ENCODE measurements around the gene TMEM205. TPM values are rescaled to one million over a fixed set of nuclear protein-coding genes. Genes with fewer than 3 reads are reported as not detected.
"Not testable (repeated sequence)": the region's sequence is repeated elsewhere in the genome, so short reads cannot be mapped to it uniquely, and the experiment has no call there.

The TMEM205 gene
- total RNA-seq, 1 donor from 2014 or later, result 70.6 TPM

DNA sequence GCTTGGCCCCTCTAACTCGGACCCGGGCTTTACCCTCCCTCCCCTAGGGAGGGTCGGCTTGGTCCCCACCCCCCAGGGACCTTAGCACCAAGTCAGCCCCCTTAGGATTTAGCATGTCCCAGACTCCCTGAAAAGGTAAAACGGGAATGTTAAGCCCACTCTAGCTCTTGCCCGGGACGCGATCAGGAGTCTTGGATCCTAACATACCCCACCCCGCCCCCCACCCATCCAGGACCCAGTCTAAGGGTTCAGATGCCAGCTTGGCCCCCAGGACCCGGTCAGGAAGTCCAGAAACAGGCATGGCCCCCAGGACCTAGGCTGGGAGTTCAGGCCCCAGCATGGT, 37.6 kb upstream of the TMEM205 start:
- Histone ChIP-seq H3K4me3 (ENCODE audit: low read depth, low read length) (peak overlapping the region; percentile 14), H3K27me3 (ENCODE audit: control insufficient read depth, insufficient read depth, low read length) (peaks cover 5% of the 10 kb centered on the region), H3K36me3 (ENCODE audit: control insufficient read depth, insufficient read depth, low read length) (no peaks in the 10 kb centered on the region)
- no peak for DNase-seq (ENCODE audit: low read depth)
- FAIRE-seq, result no peak
- TF ChIP-seq, protein P1, sequence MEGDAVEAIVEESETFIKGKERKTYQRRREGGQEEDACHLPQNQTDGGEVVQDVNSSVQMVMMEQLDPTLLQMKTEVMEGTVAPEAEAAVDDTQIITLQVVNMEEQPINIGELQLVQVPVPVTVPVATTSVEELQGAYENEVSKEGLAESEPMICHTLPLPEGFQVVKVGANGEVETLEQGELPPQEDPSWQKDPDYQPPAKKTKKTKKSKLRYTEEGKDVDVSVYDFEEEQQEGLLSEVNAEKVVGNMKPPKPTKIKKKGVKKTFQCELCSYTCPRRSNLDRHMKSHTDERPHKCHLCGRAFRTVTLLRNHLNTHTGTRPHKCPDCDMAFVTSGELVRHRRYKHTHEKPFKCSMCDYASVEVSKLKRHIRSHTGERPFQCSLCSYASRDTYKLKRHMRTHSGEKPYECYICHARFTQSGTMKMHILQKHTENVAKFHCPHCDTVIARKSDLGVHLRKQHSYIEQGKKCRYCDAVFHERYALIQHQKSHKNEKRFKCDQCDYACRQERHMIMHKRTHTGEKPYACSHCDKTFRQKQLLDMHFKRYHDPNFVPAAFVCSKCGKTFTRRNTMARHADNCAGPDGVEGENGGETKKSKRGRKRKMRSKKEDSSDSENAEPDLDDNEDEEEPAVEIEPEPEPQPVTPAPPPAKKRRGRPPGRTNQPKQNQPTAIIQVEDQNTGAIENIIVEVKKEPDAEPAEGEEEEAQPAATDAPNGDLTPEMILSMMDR (IDR thresholded peaks at IDR 0.05; ENCODE audit: insufficient read depth, low read length, severe bottlenecking), result no peak

GRCh38 chr19:11382898-11383705, 37.0 kb upstream of the TMEM205 start:
- TF ChIP-seq, protein P1 (IDR thresholded peaks at IDR 0.05; ENCODE audit: insufficient read depth, low read length, severe bottlenecking), result peak; percentile 85
- Histone ChIP-seq H3K27me3 (ENCODE audit: control insufficient read depth, insufficient read depth, low read length) (peaks cover 5% of the 10 kb centered on the region), H3K36me3 (ENCODE audit: control insufficient read depth, insufficient read depth, low read length) (no peaks in the 10 kb centered on the region), H3K4me3 (ENCODE audit: low read depth, low read length) (peak overlapping the region; percentile 27)
- DNase-seq (ENCODE audit: low read depth), result no peak
- FAIRE-seq, result no peak

DNA sequence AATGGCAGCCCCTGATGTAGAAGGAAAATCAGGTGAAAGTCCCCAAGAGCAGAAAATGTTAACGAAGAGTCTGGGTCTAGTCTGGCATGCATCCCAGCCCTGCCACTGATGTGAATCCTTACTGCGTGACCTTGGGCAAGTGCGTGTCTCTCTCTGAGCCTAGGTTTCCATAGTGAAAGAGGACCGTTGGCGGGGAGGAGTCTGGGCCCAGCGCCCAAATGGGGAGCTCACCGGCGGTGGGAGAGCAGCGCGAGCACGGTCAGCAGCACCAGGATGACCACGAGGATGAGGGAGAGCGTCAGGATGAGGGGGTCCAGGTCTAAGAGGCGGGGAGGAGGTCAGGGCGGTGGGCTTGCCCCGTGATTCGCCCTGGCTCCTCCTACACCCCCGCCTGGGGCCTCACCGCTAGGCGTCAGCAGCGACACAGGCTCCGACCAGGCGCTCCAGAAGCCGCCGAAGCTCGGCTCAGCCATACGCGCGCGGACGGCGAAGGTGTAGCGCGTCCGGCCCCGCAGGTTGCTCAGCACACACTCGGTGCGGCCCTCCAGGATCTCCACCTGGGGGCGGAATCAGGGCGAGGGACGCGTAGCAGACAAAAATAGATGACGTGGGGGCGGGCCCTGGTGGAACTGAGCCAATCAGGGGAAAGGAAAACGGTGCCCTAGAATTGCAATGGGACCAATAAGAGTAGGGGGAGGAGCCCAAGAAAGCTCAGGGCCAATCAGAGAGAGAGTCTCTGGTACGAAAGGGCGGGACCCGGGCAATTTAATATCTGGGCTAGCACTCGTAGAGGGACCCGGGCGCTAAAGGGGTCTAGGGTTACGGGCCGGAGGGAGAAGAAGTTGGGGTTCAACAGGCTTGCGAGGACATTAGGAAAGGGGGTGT, 34.8 kb upstream of the TMEM205 start:
- TF ChIP-seq, protein P1 (IDR thresholded peaks at IDR 0.05; ENCODE audit: insufficient read depth, low read length, severe bottlenecking), result peak; percentile 85
- FAIRE-seq (no peak), DNase-seq (ENCODE audit: low read depth) (peak; percentile 91)
- peaks cover 5% of the 10 kb centered on the region for H3K27me3 ChIP-seq (ENCODE audit: control insufficient read depth, insufficient read depth, low read length)
- no peaks in the 10 kb centered on the region for H3K36me3 ChIP-seq (ENCODE audit: control insufficient read depth, insufficient read depth, low read length)
- H3K4me3 ChIP-seq (ENCODE audit: low read depth, low read length), result peak overlapping the region; percentile 46

GRCh38 chr19:11379857-11380350, 33.8 kb upstream of the TMEM205 start:
- Histone ChIP-seq H3K36me3 (ENCODE audit: control insufficient read depth, insufficient read depth, low read length) (no peaks in the 10 kb centered on the region), H3K4me3 (ENCODE audit: low read depth, low read length) (no peak overlapping the region), H3K27me3 (ENCODE audit: control insufficient read depth, insufficient read depth, low read length) (peaks cover 5% of the 10 kb centered on the region)
- TF ChIP-seq, protein P1 (IDR thresholded peaks at IDR 0.05; ENCODE audit: insufficient read depth, low read length, severe bottlenecking), result no peak
- DNase-seq (ENCODE audit: low read depth) (no peak), FAIRE-seq (no peak)

- not testable (repeated sequence) for H3K27me3 ChIP-seq (ENCODE audit: control insufficient read depth, insufficient read depth, low read length); FAIRE-seq; H3K36me3 ChIP-seq (ENCODE audit: control insufficient read depth, insufficient read depth, low read length); DNase-seq (ENCODE audit: low read depth); H3K4me3 ChIP-seq (ENCODE audit: low read depth, low read length)
These were observed 33.3 kb upstream of the TMEM205 start for GRCh38 chr19:11379269-11379845.
